Gastroesophageal sphincter (tissue), 3 donors: ENCODE data around the gene LTA.

Source experiments
- EP300 ChIP-seq: sonication (generic); formaldehyde crosslinking; IDR thresholded peaks from one replicate; pipeline ENCODE4 v1.6.1; 2017; ENCODE audit warnings: antibody characterized with exemption, mild to moderate bottlenecking
- TF ChIP-seq, protein P1 (sequence below), 4 experiments: fragments of 200-600 bp in 2 of 4; fragments of 450-650 bp in 2 of 4; sonication (generic) in 1 of 4; IDR thresholded peaks; one replicate each; pipeline ENCODE4 v1.5.1; 2017 to 2019; ENCODE audit warnings: antibody characterized with exemption in 4 of 4, mild to moderate bottlenecking in 2 of 4, moderate library complexity in 2 of 4

DNA sequence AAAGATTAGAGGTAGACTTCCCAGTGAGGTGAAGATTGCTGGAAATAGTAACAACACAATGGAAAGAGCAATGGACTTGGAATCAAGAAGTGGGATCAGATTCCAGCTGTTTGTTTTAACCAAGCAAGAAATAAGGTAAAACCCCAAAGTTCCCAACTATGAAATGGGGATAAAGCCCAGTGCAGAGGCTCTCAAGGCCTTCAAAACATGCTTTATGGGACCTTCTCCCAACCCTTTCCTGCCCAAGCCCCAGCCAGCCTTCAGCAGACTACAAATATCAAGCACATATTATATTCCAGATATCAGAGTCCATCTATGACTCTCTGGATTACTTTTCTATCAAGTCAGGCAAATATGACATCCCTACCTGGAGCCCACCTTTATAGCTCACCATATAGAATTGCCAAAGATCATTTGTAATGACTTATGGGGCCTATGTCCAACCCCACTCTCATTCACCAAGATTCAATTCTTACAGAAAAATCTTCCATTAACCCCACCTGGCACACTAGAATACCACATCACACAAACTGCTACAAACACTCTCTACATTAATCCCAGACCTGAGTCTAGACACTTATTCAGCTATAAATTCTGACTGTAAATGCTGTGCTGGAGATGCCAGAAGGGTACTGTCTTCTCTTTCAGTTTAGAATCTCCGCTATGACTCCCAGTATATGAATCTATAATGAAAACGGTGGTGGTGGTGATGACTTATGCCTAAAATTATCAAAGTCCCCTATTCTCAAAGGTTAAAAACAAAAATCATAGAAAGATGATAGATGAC is 36.4 kb upstream of the LTA start:
- TF ChIP-seq, protein P1, sequence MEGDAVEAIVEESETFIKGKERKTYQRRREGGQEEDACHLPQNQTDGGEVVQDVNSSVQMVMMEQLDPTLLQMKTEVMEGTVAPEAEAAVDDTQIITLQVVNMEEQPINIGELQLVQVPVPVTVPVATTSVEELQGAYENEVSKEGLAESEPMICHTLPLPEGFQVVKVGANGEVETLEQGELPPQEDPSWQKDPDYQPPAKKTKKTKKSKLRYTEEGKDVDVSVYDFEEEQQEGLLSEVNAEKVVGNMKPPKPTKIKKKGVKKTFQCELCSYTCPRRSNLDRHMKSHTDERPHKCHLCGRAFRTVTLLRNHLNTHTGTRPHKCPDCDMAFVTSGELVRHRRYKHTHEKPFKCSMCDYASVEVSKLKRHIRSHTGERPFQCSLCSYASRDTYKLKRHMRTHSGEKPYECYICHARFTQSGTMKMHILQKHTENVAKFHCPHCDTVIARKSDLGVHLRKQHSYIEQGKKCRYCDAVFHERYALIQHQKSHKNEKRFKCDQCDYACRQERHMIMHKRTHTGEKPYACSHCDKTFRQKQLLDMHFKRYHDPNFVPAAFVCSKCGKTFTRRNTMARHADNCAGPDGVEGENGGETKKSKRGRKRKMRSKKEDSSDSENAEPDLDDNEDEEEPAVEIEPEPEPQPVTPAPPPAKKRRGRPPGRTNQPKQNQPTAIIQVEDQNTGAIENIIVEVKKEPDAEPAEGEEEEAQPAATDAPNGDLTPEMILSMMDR (IDR thresholded peaks at IDR 0.05): no peak
- no peak for TF ChIP-seq EP300
